Measurements from ENCODE around the gene MAPK6. TPM values are rescaled to one million over a fixed set of nuclear protein-coding genes. Genes with fewer than 3 reads are reported as not detected.

Gene MAPK6
- total RNA-seq: 10 to 100 TPM; 27.3 to 28.1 TPM

DNA sequence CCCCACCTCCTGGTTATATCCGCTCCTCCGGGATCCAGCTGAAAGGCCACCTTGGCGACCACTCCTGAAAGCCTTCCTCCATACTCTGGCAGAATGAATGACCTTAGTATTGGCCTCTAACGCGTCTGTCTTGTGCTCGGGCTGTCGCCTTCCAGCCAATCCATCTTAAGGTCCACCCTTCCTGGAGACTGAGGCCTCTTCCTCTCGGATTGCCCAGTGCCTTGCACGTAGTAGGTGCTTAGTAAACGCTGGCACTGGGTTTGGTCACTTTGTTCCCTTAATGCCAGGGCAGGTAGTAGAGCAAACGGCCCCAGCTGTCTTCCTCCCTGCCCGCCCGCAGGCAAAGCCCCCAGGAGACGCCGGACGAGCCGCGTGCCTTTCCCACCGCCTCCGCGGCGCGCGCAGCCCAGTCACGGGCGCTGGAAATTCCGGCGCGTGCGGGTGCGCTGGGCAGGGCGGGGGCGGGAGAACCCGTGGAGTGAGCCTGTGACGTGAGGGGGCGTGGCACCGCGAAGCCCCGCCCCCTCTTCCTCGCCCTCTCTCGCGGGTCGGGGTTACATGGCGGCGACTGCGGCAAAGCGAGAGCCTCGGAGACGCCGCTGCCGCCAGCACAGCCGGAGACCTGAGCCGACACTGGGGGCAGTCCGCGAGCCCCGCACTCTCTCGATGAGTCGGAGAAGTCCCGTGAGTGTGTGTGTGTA is at the start of gene MAPK6:
MAPK6 (plus strand) TSS at position 527 of the 701 bp plus-strand sequence. CDS start 27,242 bp downstream, outside the sequence.
- peak; percentile 76 for ATAC-seq

DNA sequence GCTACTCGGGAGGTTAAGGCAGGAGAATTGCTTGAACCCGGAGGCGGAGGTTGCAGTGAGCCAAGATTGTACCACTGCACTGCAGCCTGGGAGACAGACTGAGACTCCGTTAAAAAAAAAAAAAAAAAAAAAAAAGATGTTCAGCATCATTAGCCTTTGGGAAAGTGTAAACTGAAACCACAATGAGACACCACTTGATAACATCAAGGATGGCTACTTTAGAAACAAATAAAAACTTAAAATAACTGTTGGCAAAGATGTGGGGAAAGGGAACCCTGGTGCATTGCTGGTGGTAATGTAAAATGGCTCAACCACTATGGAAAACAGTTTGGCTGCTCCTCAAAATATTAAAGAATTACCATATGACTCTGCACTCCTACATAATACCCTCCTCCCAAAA is 49.3 kb upstream of the MAPK6 start:
- Mint-ChIP-seq H3K4me3 (peak overlapping the region; percentile 100), H3K27me3 (no peaks in the 10 kb centered on the region), H3K4me1 (peaks cover 33% of the 10 kb centered on the region), H3K9me3 (ENCODE audit: low read depth) (peaks cover 8% of the 10 kb centered on the region), H3K36me3 (ENCODE audit: low read depth) (peaks cover 35% of the 10 kb centered on the region), H3K27ac (no peak overlapping the region)
- ChIA-PET POLR2A (no interaction called here), CTCF (interaction anchor here (1.1 to 2.1 kb wide), 2 partner anchors 10 to 13 kb away, joined by 3 to 6 read pairs; no protein-coding TSS in a partner anchor)
- intact Hi-C loops (cut with DNase I, micrococcal nuclease): loop anchor here (2.0 to 5.0 kb wide), 4 partner anchors 38 to 208 kb away; partner anchors contain the start of gene MAPK6 (in 1 of the 2)
- ATAC-seq (no peak), DNase-seq (no peak)

More for the DNA sequence above, at the start of gene MAPK6:
- Mint-ChIP-seq H3K9me3 (ENCODE audit: low read depth) (no peaks in the 10 kb centered on the region), H3K27me3 (peaks cover 5% of the 10 kb centered on the region), H3K4me1 (peaks cover 38% of the 10 kb centered on the region), H3K4me3 (peak within 1 kb of the TSS; percentile 86), H3K36me3 (ENCODE audit: low read depth) (peaks cover 3% of the 10 kb centered on the region), H3K27ac (peak within 1 kb of the TSS; percentile 96)
- CTCF ChIA-PET: interaction anchor here (1.2 kb wide), 1 partner anchor 24 kb away, joined by 3 read pairs; no protein-coding TSS in a partner anchor
- POLR2A ChIA-PET: no interaction called here
- intact Hi-C loops (cut with DNase I, micrococcal nuclease): loop anchor here in 1 of 2 experiments (1.0 to 10.0 kb wide), 9 partner anchors 13 to 1884 kb away; partner anchors contain the start of genes GABPB1, LEO1, LYSMD2 and SPPL2A
- DNase-seq: peak; percentile 97

DNA sequence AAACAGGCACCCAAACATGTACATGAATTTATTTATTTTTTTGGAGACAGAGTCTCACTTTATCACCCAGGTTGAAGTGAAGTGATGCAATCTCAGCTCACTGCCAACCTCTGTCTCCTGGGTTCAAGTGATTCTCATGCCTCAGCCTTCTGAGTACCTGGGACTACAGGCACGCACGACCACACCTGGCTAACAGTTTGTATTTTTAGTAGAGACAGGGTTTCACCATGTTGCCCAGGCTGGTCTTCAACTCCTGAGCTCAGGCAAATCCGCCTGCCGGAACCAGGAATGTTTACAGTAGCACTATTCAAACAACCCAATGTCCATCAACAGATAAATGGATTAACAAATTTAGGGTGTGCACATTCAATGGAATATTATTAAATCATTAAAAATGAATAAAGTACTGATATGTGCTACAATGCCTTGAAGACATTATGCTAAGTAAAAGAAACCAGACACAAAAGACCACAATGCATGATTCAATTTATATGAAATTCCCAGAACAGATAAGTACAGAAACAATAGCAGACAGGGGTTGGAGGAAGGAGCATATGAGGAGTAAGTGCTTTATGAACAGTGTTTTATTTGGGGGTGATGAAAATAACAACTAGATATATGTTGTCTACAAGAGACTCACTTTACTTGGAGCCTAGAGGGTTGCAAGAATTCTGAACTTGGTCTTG is 48.7 kb upstream of the MAPK6 start:
- intact Hi-C loops (cut with DNase I, micrococcal nuclease): loop anchor here (2.0 to 5.0 kb wide), 4 partner anchors 37 to 207 kb away; partner anchors contain the start of gene MAPK6 (in 1 of the 2)
- CTCF ChIA-PET: interaction anchor here (0.7 to 2.4 kb wide), 9 partner anchors 9 to 319 kb away, joined by 3 to 9 read pairs (median 3); no protein-coding TSS in a partner anchor
- ATAC-seq: no peak
- peak overlapping the region; percentile 94 for H3K27ac Mint-ChIP-seq
- POLR2A ChIA-PET: interaction anchor here (0.8 kb wide), 1 partner anchor 60 kb away, joined by 3 read pairs; no protein-coding TSS in a partner anchor
- no peak for DNase-seq
- peak overlapping the region; percentile 100 for H3K4me3 Mint-ChIP-seq
- H3K4me1 Mint-ChIP-seq: peaks cover 32% of the 10 kb centered on the region
- H3K36me3 Mint-ChIP-seq (ENCODE audit: low read depth): peaks cover 32% of the 10 kb centered on the region
- H3K27me3 Mint-ChIP-seq: no peaks in the 10 kb centered on the region
- peaks cover 8% of the 10 kb centered on the region for H3K9me3 Mint-ChIP-seq (ENCODE audit: low read depth)

DNA sequence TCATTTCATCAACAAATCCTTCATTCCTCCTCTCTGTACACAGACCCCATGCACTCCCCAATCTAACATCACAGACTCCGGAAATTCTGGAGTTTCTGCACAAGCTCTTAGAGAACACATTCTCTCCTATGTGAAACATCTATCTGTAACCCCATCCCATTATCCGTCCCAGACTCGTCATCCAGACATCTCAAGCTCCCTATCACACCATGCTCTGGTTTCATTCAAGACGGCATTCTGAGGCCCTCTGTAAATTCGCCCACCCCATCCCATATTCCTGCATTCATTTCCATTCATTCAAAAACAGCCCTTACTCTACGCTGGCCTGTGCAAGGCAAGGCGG is 48.0 kb upstream of the MAPK6 start:
- peaks cover 8% of the 10 kb centered on the region for H3K9me3 Mint-ChIP-seq (ENCODE audit: low read depth)
- ChIA-PET CTCF (interaction anchor here (0.7 to 2.4 kb wide), 12 partner anchors 10 to 319 kb away, joined by 3 to 9 read pairs (median 4); no protein-coding TSS in a partner anchor), POLR2A (interaction anchor here (0.6 to 1.3 kb wide), 5 partner anchors 35 to 338 kb away, joined by 3 to 5 read pairs (median 3); no protein-coding TSS in a partner anchor)
- intact Hi-C loops (cut with DNase I, micrococcal nuclease): loop anchor here (1.0 to 5.0 kb wide), 7 partner anchors 36 to 235 kb away; partner anchors contain the start of genes MAPK6 (in 1 of the 2) and TMOD3 (in 1 of the 2)
- DNase-seq: no peak
- no peaks in the 10 kb centered on the region for H3K27me3 Mint-ChIP-seq
- no peak for ATAC-seq
- H3K36me3 Mint-ChIP-seq (ENCODE audit: low read depth): peaks cover 25% of the 10 kb centered on the region
- H3K4me3 Mint-ChIP-seq: peak overlapping the region; percentile 100
- peak overlapping the region; percentile 94 for H3K27ac Mint-ChIP-seq
- peaks cover 25% of the 10 kb centered on the region for H3K4me1 Mint-ChIP-seq

DNA sequence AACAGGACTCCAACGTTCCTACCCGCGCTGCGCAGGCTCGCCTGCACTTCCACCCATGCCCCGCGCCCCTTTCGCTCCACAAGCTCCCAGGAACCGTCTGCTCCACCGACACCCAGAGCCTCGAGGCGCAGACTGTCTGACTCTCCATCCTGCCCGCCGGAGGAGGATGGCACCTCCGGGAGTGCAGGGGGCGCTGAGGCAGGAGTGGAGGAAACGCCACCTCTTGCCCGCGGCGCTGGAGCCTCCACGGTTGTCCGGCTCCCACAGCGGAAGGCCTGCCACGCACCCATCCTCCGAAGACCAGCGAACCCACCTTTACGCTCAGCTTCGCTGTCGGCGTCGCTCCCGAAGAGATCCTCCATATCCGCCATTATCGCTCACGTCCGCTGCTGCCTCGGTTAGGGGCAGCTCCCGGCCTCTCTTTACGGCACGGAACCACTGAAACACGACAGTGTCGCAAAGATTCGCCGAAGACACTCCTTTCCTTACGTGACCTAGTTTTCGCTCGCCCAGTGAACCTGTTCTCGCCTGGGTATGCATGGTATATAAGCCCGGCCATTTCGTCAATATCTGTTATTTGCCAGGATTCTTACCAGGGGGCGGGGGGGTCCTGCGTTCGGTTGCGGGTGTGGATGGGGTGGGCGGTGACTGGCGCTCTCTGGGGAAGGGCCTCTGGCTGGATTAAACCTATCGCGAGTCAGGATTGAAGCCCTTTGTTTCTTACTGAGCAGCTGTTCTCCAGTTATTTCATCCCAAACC is 47.5 kb upstream of the MAPK6 start, which contains the start of gene LEO1:
LEO1 (minus strand) TSS at position 404 of the 759 bp plus-strand sequence; CDS start at position 371, 33 bp downstream.
- ChIA-PET POLR2A (interaction anchor here (0.6 to 1.3 kb wide), 6 partner anchors 22 to 338 kb away, joined by 3 to 5 read pairs (median 4); no protein-coding TSS in a partner anchor), CTCF (interaction anchor here (0.6 to 2.4 kb wide), 15 partner anchors 10 to 320 kb away, joined by 3 to 9 read pairs (median 3); no protein-coding TSS in a partner anchor)
- ATAC-seq (peak; percentile 95), DNase-seq (peak; percentile 93)
- Mint-ChIP-seq H3K4me3 (peak within 1 kb of the TSS; percentile 100), H3K36me3 (ENCODE audit: low read depth) (peaks cover 21% of the 10 kb centered on the region), H3K9me3 (ENCODE audit: low read depth) (peaks cover 8% of the 10 kb centered on the region), H3K27me3 (no peaks in the 10 kb centered on the region), H3K27ac (peak within 1 kb of the TSS; percentile 94), H3K4me1 (peaks cover 21% of the 10 kb centered on the region)
- intact Hi-C loops (cut with DNase I, micrococcal nuclease): loop anchor here (1.0 to 5.0 kb wide), 7 partner anchors 36 to 235 kb away; partner anchors contain the start of genes MAPK6 (in 1 of the 2) and TMOD3 (in 1 of the 2)

DNA sequence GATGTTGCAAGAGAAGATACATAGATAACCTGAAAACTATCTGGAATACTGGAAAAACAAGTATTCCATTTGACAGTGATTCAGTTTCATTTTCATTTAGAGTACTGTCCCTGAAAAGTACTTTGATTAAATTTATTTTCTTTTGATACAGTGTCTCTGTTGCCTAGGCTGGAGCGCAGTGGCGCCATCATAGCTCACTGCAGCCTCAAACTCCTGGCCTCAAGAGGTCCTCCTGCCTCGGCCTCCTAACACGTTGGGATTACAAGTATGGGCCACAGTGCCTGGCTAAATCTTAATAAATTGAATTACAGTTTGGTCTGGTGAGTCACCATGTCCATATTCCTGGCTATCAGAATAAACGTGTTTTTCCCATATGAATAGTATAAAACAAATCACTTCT is 45.8 kb upstream of the MAPK6 start:
- intact Hi-C loops (cut with DNase I, micrococcal nuclease): loop anchor here in 1 of 2 experiments (5.0 kb wide), 2 partner anchors 34 to 204 kb away; no protein-coding TSS in a partner anchor
- Mint-ChIP-seq H3K27me3 (no peaks in the 10 kb centered on the region), H3K36me3 (ENCODE audit: low read depth) (peaks cover 11% of the 10 kb centered on the region), H3K9me3 (ENCODE audit: low read depth) (peaks cover under 1% of the 10 kb centered on the region), H3K4me3 (no peak overlapping the region), H3K4me1 (peaks cover 21% of the 10 kb centered on the region), H3K27ac (no peak overlapping the region)
- DNase-seq: no peak
- ATAC-seq: no peak
- ChIA-PET CTCF (no interaction called here), POLR2A (interaction anchor here (0.7 kb wide), 1 partner anchor 240 kb away, joined by 3 read pairs; no protein-coding TSS in a partner anchor)

DNA sequence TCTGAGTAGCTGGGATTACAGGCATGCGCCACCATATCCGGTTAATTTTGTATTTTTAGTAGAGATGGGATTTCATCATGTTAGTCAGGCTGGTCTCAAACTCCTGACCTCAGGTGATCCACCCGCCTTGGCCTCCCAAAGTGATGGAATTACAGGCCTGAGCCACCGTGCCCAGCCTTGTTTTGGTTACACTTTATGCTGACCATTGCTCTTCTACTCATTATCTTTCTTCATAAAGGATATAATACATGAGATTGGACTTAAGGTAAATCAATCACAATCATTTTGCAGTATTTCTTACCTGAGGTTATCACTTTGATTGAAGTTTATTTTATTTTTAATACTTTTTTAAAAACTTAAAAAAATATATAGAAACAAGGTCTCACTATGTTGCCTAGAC is 45.2 kb upstream of the MAPK6 start:
- ChIA-PET CTCF (no interaction called here), POLR2A (no interaction called here)
- Mint-ChIP-seq H3K27ac (no peak overlapping the region), H3K9me3 (ENCODE audit: low read depth) (no peaks in the 10 kb centered on the region), H3K36me3 (ENCODE audit: low read depth) (peaks cover 11% of the 10 kb centered on the region), H3K4me1 (peaks cover 21% of the 10 kb centered on the region), H3K4me3 (no peak overlapping the region), H3K27me3 (no peaks in the 10 kb centered on the region)
- intact Hi-C loops (cut with DNase I, micrococcal nuclease): loop anchor here in 1 of 2 experiments (5.0 kb wide), 2 partner anchors 34 to 204 kb away; no protein-coding TSS in a partner anchor
- DNase-seq (no peak), ATAC-seq (no peak)

DNA sequence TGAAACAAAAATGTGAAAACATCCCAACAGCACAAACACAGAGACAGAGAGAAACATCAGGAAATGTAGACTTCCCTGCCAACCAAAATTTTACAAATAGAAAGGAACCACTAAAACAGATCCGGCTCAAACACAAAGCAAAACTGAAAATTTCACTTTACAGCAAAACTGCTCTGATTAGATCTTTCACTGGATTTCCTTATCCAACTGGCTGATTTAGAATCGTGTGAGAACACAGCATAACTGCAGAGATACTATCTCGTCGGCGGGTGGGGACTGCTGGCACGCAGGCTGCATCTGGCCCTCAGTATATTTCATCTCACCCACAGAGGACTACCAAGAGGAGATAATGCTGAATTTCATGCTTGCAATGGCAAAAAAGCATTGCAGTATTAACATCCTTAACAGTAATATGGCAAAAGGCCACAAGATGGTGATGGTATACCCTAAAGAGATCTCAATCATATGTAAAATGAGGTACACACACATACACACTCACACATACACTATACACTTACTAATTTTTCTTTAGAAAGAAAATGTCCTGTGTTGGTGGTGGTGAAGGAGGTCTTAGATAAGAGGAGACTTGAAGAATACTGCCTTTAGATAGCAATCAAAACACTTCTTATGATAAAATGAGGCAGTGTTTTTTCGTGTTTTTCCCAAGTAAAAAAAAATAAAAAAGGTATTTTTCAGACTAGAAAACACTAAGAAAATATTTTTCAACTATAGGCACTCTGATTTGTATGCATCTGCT is 36.8 kb upstream of the MAPK6 start:
- POLR2A ChIA-PET: interaction anchor here (0.7 kb wide), 1 partner anchor 39 kb away, joined by 4 read pairs; no protein-coding TSS in a partner anchor
- H3K4me1 Mint-ChIP-seq: peaks cover 16% of the 10 kb centered on the region
- peak; percentile 77 for DNase-seq
- no peaks in the 10 kb centered on the region for H3K27me3 Mint-ChIP-seq
- intact Hi-C loops (cut with DNase I, micrococcal nuclease): loop anchor here (1.0 to 2.0 kb wide), 9 partner anchors 24 to 245 kb away; partner anchors contain the start of gene MAPK6 (in 1 of the 2)
- H3K4me3 Mint-ChIP-seq: peak overlapping the region; percentile 63
- ATAC-seq: peak; percentile 96
- peak overlapping the region; percentile 78 for H3K27ac Mint-ChIP-seq
- CTCF ChIA-PET: interaction anchor here (0.7 to 3.2 kb wide), 7 partner anchors 11 to 244 kb away, joined by 3 to 24 read pairs (median 6); partner anchors contain the start of gene LEO1
- no peaks in the 10 kb centered on the region for H3K9me3 Mint-ChIP-seq (ENCODE audit: low read depth)
- no peaks in the 10 kb centered on the region for H3K36me3 Mint-ChIP-seq (ENCODE audit: low read depth)

DNA sequence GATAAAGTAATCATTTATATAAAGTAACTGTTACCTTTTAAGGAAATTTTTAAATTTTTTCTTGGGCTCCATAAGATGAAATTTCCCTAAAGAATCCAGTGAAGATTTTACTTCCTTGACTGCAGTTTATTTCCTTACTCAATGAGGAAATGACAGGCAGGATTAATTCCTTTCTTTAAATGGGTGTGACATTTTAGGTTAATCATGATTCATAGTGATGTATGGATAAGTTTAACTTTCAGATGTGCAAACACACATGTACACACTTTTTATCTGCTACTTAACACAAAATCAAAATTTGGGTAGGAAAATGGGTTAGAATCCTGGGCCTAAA is 36.3 kb upstream of the MAPK6 start:
- H3K27ac Mint-ChIP-seq: peak overlapping the region; percentile 65
- ChIA-PET CTCF (interaction anchor here (1.0 kb wide), 1 partner anchor 16 kb away, joined by 4 read pairs; no protein-coding TSS in a partner anchor), POLR2A (no interaction called here)
- H3K9me3 Mint-ChIP-seq (ENCODE audit: low read depth): no peaks in the 10 kb centered on the region
- peaks cover 16% of the 10 kb centered on the region for H3K4me1 Mint-ChIP-seq
- DNase-seq (no peak), ATAC-seq (no peak)
- no peaks in the 10 kb centered on the region for H3K27me3 Mint-ChIP-seq
- H3K4me3 Mint-ChIP-seq: no peak overlapping the region
- H3K36me3 Mint-ChIP-seq (ENCODE audit: low read depth): no peaks in the 10 kb centered on the region
- intact Hi-C loops (cut with DNase I, micrococcal nuclease): loop anchor here (1.0 to 2.0 kb wide), 9 partner anchors 24 to 244 kb away; partner anchors contain the start of gene MAPK6 (in 1 of the 2)
